AG10803 (cell line): ENCODE data around the gene TIMP4.

Experiments
- DNase-seq: peaks from one replicate; pipeline ENCODE4 v3.0.0; 2010; ENCODE audit warnings: low read depth
- H3K4me3 ChIP-seq: 2 replicates; pipeline ENCODE4 v1.5.1; 2011; ENCODE audit warnings: mild to moderate bottlenecking, low read length, control low read depth
- CTCF ChIP-seq: conservative IDR thresholded peaks from 2 replicates; pipeline ENCODE4 v1.5.1; 2011; ENCODE audit warnings: mild to moderate bottlenecking, low read length, control low read depth, inconsistent platforms

Gene TIMP4

GRCh38 chr3:12158387-12159226, at the start of gene TIMP4:
TSS of gene TIMP4 (minus strand) at chr3:12158912. CDS start at chr3:12158840, 72 bp downstream.
- H3K4me3 ChIP-seq: peak within 1 kb of the TSS; percentile 49
- TF ChIP-seq CTCF: no peak
- peak; percentile 15 for DNase-seq

- no peak for TF ChIP-seq CTCF
- DNase-seq: no peak
- H3K4me3 ChIP-seq: no peak overlapping the region
These were observed 46.5 kb upstream of the TIMP4 start for GRCh38 chr3:12205171-12205570.

GRCh38 chr3:12201813-12202212, 43.1 kb upstream of the TIMP4 start:
- no peak for DNase-seq
- no peak for TF ChIP-seq CTCF
- no peak overlapping the region for H3K4me3 ChIP-seq

- no peak for TF ChIP-seq CTCF
- peak; percentile 62 for DNase-seq
- H3K4me3 ChIP-seq: no peak overlapping the region
These were observed 39.6 kb upstream of the TIMP4 start for GRCh38 chr3:12198301-12198700.

- DNase-seq: no peak
- no peak for TF ChIP-seq CTCF
- no peak overlapping the region for H3K4me3 ChIP-seq
These were observed 38.8 kb upstream of the TIMP4 start for GRCh38 chr3:12197475-12197874.

GRCh38 chr3:12196684-12197083, 38.0 kb upstream of the TIMP4 start:
- no peak overlapping the region for H3K4me3 ChIP-seq
- no peak for TF ChIP-seq CTCF
- DNase-seq: no peak

- DNase-seq: peak; percentile 15
- TF ChIP-seq CTCF: no peak
- H3K4me3 ChIP-seq: no peak overlapping the region
These were observed 36.5 kb upstream of the TIMP4 start for GRCh38 chr3:12195231-12195630.
